ENCODE data around the gene BEND3.

GRCh38 chr6:107080036-107080435 lies 35.3 kb downstream of the BEND3 start:
- TF ChIP-seq, protein P1, sequence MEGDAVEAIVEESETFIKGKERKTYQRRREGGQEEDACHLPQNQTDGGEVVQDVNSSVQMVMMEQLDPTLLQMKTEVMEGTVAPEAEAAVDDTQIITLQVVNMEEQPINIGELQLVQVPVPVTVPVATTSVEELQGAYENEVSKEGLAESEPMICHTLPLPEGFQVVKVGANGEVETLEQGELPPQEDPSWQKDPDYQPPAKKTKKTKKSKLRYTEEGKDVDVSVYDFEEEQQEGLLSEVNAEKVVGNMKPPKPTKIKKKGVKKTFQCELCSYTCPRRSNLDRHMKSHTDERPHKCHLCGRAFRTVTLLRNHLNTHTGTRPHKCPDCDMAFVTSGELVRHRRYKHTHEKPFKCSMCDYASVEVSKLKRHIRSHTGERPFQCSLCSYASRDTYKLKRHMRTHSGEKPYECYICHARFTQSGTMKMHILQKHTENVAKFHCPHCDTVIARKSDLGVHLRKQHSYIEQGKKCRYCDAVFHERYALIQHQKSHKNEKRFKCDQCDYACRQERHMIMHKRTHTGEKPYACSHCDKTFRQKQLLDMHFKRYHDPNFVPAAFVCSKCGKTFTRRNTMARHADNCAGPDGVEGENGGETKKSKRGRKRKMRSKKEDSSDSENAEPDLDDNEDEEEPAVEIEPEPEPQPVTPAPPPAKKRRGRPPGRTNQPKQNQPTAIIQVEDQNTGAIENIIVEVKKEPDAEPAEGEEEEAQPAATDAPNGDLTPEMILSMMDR (IDR thresholded peaks at IDR 0.05) = no peak
- no peak for TF ChIP-seq POLR2A (IDR thresholded peaks at IDR 0.05)
